GM06990 (cell line): Measurements from ENCODE around the gene LTA.

Source experiments
- DNase-seq: peaks from one replicate; pipeline ENCODE4 v3.0.0-alpha.2; 2011; ENCODE audit not compliant: insufficient read length; ENCODE audit errors: extremely low read depth
- H3K27me3 ChIP-seq: replicated peaks from 2 replicates; pipeline ENCODE4 v1.6.0; 2011; ENCODE audit warnings: low read length; ENCODE audit not compliant: control insufficient read depth, insufficient read depth
- H3K36me3 ChIP-seq: 2 replicates; pipeline ENCODE4 v1.5.1; 2011; ENCODE audit warnings: low read length; ENCODE audit not compliant: control insufficient read depth, insufficient read depth
- H3K4me3 ChIP-seq: replicated peaks from 2 replicates; pipeline ENCODE4 v1.5.1; 2011; ENCODE audit warnings: low read depth, mild to moderate bottlenecking, control low read depth, low read length
- TF ChIP-seq, protein P1 (sequence below): IDR thresholded peaks from 2 replicates; pipeline ENCODE4 v1.5.1; 2011; ENCODE audit warnings: low read length, control low read depth, mild to moderate bottlenecking, inconsistent platforms; ENCODE audit not compliant: insufficient read depth, poor library complexity, severe bottlenecking

LTA gene, protein sequence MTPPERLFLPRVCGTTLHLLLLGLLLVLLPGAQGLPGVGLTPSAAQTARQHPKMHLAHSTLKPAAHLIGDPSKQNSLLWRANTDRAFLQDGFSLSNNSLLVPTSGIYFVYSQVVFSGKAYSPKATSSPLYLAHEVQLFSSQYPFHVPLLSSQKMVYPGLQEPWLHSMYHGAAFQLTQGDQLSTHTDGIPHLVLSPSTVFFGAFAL

DNA sequence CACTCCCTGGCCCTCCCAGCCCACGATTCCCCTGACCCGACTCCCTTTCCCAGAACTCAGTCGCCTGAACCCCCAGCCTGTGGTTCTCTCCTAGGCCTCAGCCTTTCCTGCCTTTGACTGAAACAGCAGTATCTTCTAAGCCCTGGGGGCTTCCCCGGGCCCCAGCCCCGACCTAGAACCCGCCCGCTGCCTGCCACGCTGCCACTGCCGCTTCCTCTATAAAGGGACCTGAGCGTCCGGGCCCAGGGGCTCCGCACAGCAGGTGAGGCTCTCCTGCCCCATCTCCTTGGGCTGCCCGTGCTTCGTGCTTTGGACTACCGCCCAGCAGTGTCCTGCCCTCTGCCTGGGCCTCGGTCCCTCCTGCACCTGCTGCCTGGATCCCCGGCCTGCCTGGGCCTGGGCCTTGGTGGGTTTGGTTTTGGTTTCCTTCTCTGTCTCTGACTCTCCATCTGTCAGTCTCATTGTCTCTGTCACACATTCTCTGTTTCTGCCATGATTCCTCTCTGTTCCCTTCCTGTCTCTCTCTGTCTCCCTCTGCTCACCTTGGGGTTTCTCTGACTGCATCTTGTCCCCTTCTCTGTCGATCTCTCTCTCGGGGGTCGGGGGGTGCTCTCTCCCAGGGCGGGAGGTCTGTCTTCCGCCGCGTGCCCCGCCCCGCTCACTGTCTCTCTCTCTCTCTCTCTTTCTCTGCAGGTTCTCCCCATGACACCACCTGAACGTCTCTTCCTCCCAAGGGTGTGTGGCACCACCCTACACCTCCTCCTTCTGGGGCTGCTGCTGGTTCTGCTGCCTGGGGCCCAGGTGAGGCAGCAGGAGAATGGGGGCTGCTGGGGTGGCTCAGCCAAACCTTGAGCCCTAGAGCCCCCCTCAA, at the start of gene LTA:
Gene LTA, plus strand, starts transcription at position 249 of the 871 bp plus-strand sequence. Its CDS starts 454 bp downstream, at position 703.
- H3K4me3 ChIP-seq: peak within 1 kb of the TSS; percentile 71
- H3K27me3 ChIP-seq: no peaks in the 10 kb centered on the region
- TF ChIP-seq, protein P1, sequence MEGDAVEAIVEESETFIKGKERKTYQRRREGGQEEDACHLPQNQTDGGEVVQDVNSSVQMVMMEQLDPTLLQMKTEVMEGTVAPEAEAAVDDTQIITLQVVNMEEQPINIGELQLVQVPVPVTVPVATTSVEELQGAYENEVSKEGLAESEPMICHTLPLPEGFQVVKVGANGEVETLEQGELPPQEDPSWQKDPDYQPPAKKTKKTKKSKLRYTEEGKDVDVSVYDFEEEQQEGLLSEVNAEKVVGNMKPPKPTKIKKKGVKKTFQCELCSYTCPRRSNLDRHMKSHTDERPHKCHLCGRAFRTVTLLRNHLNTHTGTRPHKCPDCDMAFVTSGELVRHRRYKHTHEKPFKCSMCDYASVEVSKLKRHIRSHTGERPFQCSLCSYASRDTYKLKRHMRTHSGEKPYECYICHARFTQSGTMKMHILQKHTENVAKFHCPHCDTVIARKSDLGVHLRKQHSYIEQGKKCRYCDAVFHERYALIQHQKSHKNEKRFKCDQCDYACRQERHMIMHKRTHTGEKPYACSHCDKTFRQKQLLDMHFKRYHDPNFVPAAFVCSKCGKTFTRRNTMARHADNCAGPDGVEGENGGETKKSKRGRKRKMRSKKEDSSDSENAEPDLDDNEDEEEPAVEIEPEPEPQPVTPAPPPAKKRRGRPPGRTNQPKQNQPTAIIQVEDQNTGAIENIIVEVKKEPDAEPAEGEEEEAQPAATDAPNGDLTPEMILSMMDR: no peak
- peak; percentile 80 for DNase-seq
- peaks cover 4% of the 10 kb centered on the region for H3K36me3 ChIP-seq

DNA sequence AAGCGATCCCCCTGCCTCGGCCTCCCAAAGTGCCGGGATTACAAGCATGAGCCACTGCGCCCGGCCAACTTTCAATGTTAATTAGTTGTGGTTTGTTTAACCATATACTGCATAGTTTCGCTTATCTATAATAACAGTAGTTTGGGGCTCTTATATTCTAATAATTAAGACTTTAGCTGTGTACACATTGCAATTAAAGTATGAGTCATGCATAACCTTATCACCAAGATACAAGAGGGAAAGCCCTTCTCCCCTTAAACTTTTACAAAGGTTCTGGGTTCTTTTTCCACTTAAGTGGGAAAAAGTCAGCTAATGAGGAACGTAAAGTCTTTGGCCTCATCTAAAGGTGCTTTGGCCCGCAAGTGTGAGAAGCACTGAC, 46.5 kb upstream of the LTA start:
- TF ChIP-seq, protein P1: no peak
- no peak for DNase-seq
- Histone ChIP-seq H3K27me3 (no peaks in the 10 kb centered on the region), H3K36me3 (peaks cover 7% of the 10 kb centered on the region), H3K4me3 (no peak overlapping the region)

DNA sequence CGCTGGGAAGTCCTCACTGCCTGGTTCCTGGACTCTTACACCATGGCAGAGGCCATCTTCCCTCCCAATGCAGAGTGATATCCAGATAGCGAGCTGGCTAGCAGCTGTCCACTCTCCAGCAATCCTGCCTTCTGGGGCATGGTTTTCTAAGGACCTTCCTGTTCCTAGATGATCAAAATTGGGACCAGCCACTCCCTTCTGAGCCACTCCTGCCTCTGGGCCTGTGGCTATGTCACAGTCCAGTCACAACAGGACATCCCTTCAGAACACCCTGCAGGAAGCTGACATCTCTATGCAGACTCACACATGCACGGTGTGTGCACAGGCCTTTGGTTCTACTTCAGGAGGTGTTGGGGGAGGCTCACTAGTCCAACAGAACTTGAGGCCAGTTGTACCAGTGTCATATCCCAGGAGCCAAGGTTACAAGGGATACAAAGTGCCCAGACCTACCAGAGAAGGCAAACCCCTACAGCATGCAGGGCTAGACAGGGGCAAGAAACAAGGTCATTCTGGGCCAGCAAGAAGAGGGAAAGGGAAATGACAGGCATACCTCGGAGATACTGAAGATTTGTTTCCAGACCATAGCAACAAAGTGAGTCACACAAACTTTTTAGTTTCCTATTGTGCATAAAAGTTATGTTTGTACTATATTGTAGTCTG, 46.0 kb upstream of the LTA start:
- Histone ChIP-seq H3K4me3 (no peak overlapping the region), H3K27me3 (no peaks in the 10 kb centered on the region), H3K36me3 (peaks cover 12% of the 10 kb centered on the region)
- TF ChIP-seq, protein P1: no peak
- DNase-seq: no peak

DNA sequence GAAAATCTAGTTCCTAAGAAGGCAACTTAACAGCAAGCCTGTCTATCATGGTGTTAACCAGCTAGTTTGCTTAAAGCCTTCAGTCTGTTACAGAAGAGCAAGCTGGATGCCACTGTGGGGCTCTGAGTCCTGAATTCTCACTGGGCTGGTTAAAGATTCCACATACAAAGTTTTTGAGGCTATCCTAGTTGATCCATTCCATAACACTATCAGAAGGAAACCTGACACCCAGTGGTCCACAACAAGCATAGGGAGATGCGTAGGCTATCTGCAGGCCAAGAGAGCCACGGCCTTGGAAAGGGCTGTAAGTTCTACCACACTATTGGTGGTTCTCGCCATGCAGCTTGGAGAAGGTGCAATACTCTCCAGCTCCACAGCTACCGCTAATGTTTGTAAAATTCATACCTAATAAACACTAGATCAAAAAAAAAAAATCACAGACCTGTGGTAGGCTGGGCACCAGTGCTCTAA, 43.7 kb upstream of the LTA start:
- H3K4me3 ChIP-seq: no peak overlapping the region
- DNase-seq: no peak
- TF ChIP-seq, protein P1: no peak
- H3K27me3 ChIP-seq: no peaks in the 10 kb centered on the region
- peaks cover 24% of the 10 kb centered on the region for H3K36me3 ChIP-seq

DNA sequence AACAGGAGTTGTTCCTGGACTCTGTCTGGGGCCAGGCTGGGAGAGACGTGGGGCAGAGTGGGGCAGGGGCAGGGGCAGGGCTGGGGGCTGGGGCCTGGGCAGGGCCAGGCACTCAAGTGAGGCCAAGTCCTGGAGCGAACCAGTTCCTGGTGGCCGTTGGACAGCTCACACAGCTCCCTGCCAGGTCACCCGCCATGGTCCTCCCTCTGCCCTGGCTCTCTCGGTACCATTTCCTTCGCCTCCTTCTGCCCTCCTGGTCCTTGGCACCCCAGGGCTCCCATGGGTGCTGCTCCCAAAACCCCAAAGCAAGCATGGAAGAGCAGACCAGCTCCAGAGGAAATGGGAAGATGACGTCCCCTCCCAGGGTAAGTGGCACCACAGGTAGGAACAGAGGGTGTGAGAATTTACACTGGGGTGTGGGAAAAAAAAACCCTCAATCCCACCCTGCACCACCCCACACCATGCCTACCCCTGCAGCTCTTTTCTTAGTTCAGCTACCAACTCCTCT, 43.2 kb upstream of the LTA start, which contains the start of gene MCCD1:
Gene MCCD1, plus strand, starts transcription at position 142 of the 508 bp plus-strand sequence. Its CDS starts 53 bp downstream, at position 195.
- TF ChIP-seq, protein P1: no peak
- Histone ChIP-seq H3K27me3 (no peaks in the 10 kb centered on the region), H3K4me3 (no peak within 1 kb of the TSS), H3K36me3 (peaks cover 26% of the 10 kb centered on the region)
- DNase-seq: no peak
